SU-DHL-6 (cell line): ENCODE results near the gene NCAPH2.

Experiments used
- H2AFZ ChIP-seq: fragments of 200-600 bp; sonication (generic); 2 replicates; pipeline ENCODE4 v1.6.1; 2014; ENCODE audit warnings: low read depth, mild to moderate bottlenecking, moderate library complexity, mixed read lengths, antibody characterized with exemption, low read length; ENCODE audit not compliant: severe bottlenecking
- H3F3A ChIP-seq: fragments of 200-600 bp; shearing (Covaris generic); 2 replicates; pipeline ENCODE4 v1.6.0; 2016; ENCODE audit warnings: antibody characterized with exemption, mild to moderate bottlenecking; ENCODE audit not compliant: insufficient read depth
- H3K27ac ChIP-seq: fragments of 200-600 bp; sonication (generic); 2 replicates; pipeline ENCODE4 v1.5.1; 2016; ENCODE audit warnings: low read depth, mild to moderate bottlenecking, low read length, moderate library complexity, mixed read lengths
- H3K27me3 ChIP-seq: fragments of 200-600 bp; sonication (generic), shearing (Covaris generic); 2 replicates; pipeline ENCODE4 v1.6.0; 2014; ENCODE audit warnings: mild to moderate bottlenecking, low read length
- H3K36me3 ChIP-seq: fragments of 200-600 bp; sonication (generic); 2 replicates; pipeline ENCODE4 v1.6.1; 2014; ENCODE audit warnings: mild to moderate bottlenecking, low read length, mixed read lengths
- H3K4me2 ChIP-seq: fragments of 300-600, 200-600 bp; shearing (Covaris generic), sonication (generic); 2 replicates; pipeline ENCODE4 v1.6.0; 2014; ENCODE audit warnings: low read length, low read depth, mild to moderate bottlenecking; ENCODE audit not compliant: poor library complexity, severe bottlenecking
- H3K4me3 ChIP-seq: fragments of 200-600 bp; sonication (generic); 2 replicates; pipeline ENCODE4 v1.5.1; 2014; ENCODE audit warnings: antibody characterized with exemption, low read length, mild to moderate bottlenecking, mixed read lengths; ENCODE audit not compliant: insufficient read depth, poor library complexity, severe bottlenecking
- H3K79me2 ChIP-seq: fragments of 200-600 bp; sonication (generic); 2 replicates; pipeline ENCODE4 v1.6.1; 2014; ENCODE audit warnings: mild to moderate bottlenecking, low read length, moderate library complexity; ENCODE audit not compliant: insufficient read depth
- H3K9ac ChIP-seq: fragments of 200-600 bp; sonication (generic); 2 replicates; pipeline ENCODE4 v1.7.0; 2014; ENCODE audit warnings: mild to moderate bottlenecking, low read length
- H3K9me2 ChIP-seq: fragments of 200-600 bp; sonication (generic); replicated peaks from 2 replicates; pipeline ENCODE4 v1.6.1; 2014; ENCODE audit warnings: low read length; ENCODE audit not compliant: insufficient read depth
- H3K9me3 ChIP-seq: fragments of 200-600 bp; sonication (generic); 2 replicates; pipeline ENCODE4 v1.6.1; 2014; ENCODE audit warnings: low read length, mixed read lengths; ENCODE audit not compliant: insufficient read depth
- H4K20me1 ChIP-seq: fragments of 200-600 bp; sonication (generic); 2 replicates; pipeline ENCODE4 v1.6.1; 2014; ENCODE audit warnings: low read depth, mild to moderate bottlenecking, antibody characterized with exemption, low read length, moderate library complexity, mixed read lengths
- CTCF ChIP-seq: fragments of 200-600 bp; sonication (generic); IDR thresholded peaks from one replicate; pipeline ENCODE4 v1.5.1; 2017; ENCODE audit warnings: antibody characterized with exemption, mild to moderate bottlenecking, low read length, moderate library complexity; ENCODE audit not compliant: insufficient read depth, poor library complexity, severe bottlenecking
- EZH2phosphoT487 ChIP-seq: fragments of 200-600 bp; sonication (generic), shearing (Covaris generic); conservative IDR thresholded peaks from 2 replicates; pipeline ENCODE4 v1.6.1; 2018; ENCODE audit warnings: mild to moderate bottlenecking, antibody characterized with exemption, low read length, moderate library complexity, mixed read lengths

NCAPH2 gene

GRCh38 chr22:50487290-50488005 lies 20.6 kb upstream of the NCAPH2 start:
- no peak overlapping the region for H3K9ac ChIP-seq
- no peak for TF ChIP-seq EZH2phosphoT487
- TF ChIP-seq CTCF: no peak
- no peak overlapping the region for H3K27ac ChIP-seq
- H3K9me2 ChIP-seq: no peaks in the 10 kb centered on the region
- H3K27me3 ChIP-seq: no peaks in the 10 kb centered on the region
- no peaks in the 10 kb centered on the region for H3K36me3 ChIP-seq
- no peak overlapping the region for H3K4me2 ChIP-seq
- no peaks in the 10 kb centered on the region for H4K20me1 ChIP-seq
- no peaks in the 10 kb centered on the region for H3K79me2 ChIP-seq
- peaks cover 7% of the 10 kb centered on the region; the same call in 1 of the 2 replicates for H3F3A ChIP-seq
- no peak overlapping the region for H2AFZ ChIP-seq
- H3K9me3 ChIP-seq: no peaks in the 10 kb centered on the region
- H3K4me3 ChIP-seq: no peak overlapping the region

- no peaks in the 10 kb centered on the region for H3K9me3 ChIP-seq
- H3K4me2 ChIP-seq: no peak overlapping the region
- no peak overlapping the region for H2AFZ ChIP-seq
Observed at GRCh38 chr22:50488006-50488677, 19.9 kb upstream of the NCAPH2 start.

GRCh38 chr22:50488886-50489285 lies 19.1 kb upstream of the NCAPH2 start:
- H3K4me3 ChIP-seq: no peak overlapping the region
- H3K79me2 ChIP-seq: no peaks in the 10 kb centered on the region
- no peak for TF ChIP-seq CTCF
- TF ChIP-seq EZH2phosphoT487: no peak
- no peak overlapping the region for H3K9ac ChIP-seq
- H2AFZ ChIP-seq: no peak overlapping the region
- peaks cover 7% of the 10 kb centered on the region; the same call in 1 of the 2 replicates for H3F3A ChIP-seq
- no peak overlapping the region for H3K27ac ChIP-seq
- no peaks in the 10 kb centered on the region for H3K27me3 ChIP-seq
- H4K20me1 ChIP-seq: no peaks in the 10 kb centered on the region
- no peak overlapping the region for H3K4me2 ChIP-seq
- no peaks in the 10 kb centered on the region for H3K9me3 ChIP-seq
- H3K9me2 ChIP-seq: no peaks in the 10 kb centered on the region
- no peaks in the 10 kb centered on the region for H3K36me3 ChIP-seq

More at GRCh38 chr22:50488006-50488677, 19.9 kb upstream of the NCAPH2 start:
- H3K9ac ChIP-seq: no peak overlapping the region
- no peaks in the 10 kb centered on the region for H4K20me1 ChIP-seq
- no peaks in the 10 kb centered on the region for H3K9me2 ChIP-seq
- H3K27me3 ChIP-seq: no peaks in the 10 kb centered on the region
- H3K4me3 ChIP-seq: no peak overlapping the region
- H3F3A ChIP-seq: peaks cover 7% of the 10 kb centered on the region; the same call in 1 of the 2 replicates
- H3K79me2 ChIP-seq: no peaks in the 10 kb centered on the region
- H3K36me3 ChIP-seq: no peaks in the 10 kb centered on the region
- TF ChIP-seq EZH2phosphoT487 (no peak), CTCF (no peak)
- no peak overlapping the region for H3K27ac ChIP-seq
